ENCODE results near the gene CER1.

CER1 gene

GRCh38 chr9:14674630-14675029 is 47.9 kb downstream of the CER1 start:
- no peak overlapping the region for H3K4me3 ChIP-seq (ENCODE audit: low read depth, low read length)
- in situ Hi-C loops (cut with HindIII; ENCODE audit: low sequenced_read_pairs), result no loop called here
- TF ChIP-seq, protein P1, sequence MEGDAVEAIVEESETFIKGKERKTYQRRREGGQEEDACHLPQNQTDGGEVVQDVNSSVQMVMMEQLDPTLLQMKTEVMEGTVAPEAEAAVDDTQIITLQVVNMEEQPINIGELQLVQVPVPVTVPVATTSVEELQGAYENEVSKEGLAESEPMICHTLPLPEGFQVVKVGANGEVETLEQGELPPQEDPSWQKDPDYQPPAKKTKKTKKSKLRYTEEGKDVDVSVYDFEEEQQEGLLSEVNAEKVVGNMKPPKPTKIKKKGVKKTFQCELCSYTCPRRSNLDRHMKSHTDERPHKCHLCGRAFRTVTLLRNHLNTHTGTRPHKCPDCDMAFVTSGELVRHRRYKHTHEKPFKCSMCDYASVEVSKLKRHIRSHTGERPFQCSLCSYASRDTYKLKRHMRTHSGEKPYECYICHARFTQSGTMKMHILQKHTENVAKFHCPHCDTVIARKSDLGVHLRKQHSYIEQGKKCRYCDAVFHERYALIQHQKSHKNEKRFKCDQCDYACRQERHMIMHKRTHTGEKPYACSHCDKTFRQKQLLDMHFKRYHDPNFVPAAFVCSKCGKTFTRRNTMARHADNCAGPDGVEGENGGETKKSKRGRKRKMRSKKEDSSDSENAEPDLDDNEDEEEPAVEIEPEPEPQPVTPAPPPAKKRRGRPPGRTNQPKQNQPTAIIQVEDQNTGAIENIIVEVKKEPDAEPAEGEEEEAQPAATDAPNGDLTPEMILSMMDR (IDR thresholded peaks at IDR 0.05; ENCODE audit: low read depth, low read length), result no peak
- DNase-seq (ENCODE audit: low read depth, low spot score), result no peak

DNA sequence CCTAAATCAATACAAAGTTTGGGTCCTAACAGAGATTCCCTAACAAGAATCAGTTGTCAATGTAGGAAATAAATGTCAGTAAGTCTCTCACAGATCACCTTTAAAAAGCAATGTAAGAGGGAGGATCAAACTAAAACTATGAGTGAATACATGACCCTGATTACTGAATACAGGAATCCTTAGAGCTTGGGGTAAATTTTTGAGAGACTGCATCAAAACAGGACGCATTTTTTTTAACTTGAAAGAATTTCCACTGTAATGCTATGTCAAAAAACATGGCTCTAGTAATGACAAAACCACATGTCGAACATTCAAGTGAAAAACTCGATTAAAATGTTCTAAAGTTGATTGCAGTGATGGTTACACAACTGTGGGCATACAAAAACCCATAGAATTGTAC is 51.2 kb downstream of the CER1 start:
- no peak for DNase-seq (ENCODE audit: low read depth, low spot score)
- TF ChIP-seq, protein P1 (IDR thresholded peaks at IDR 0.05; ENCODE audit: low read depth, low read length), result no peak
- in situ Hi-C loops (cut with HindIII; ENCODE audit: low sequenced_read_pairs), result no loop called here
- H3K4me3 ChIP-seq (ENCODE audit: low read depth, low read length), result no peak overlapping the region

- peak; percentile 44 for DNase-seq (ENCODE audit: low read depth, low spot score)
- TF ChIP-seq, protein P1 (IDR thresholded peaks at IDR 0.05; ENCODE audit: low read depth, low read length), result no peak
- H3K4me3 ChIP-seq (ENCODE audit: low read depth, low read length), result no peak overlapping the region
- in situ Hi-C loops (cut with HindIII; ENCODE audit: low sequenced_read_pairs), result no loop called here
Observed at GRCh38 chr9:14670718-14671117, 51.8 kb downstream of the CER1 start.
